HG02798 (cell line): ENCODE measurements around the gene ADM5.

Source experiments
- ATAC-seq: cut with Tn5 transposase; IDR thresholded peaks from one replicate; pipeline ENCODE4 v1.9.1; 2021; ENCODE audit warnings: mild to moderate bottlenecking; ENCODE audit not compliant: unreplicated experiment, poor library complexity

The ADM5 gene

DNA sequence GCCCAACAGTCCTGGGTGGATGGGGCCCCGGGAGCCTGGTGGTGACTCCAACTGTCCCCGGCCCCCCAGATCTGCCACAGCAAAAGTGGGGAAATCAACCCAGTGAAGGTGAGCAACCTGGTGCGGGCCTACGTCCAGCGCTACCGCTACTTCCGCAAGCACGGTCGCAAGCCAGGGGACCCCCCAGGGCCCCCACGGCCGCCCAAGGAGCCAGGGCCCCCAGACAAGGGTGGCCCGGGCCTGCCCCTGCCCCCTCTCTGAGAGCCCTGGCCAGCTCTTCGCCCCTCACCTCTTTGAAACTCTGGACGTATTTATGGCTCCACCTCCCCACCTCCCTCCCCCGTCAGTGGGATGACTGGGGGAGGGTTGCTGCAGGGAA, 31.3 kb upstream of the ADM5 start:
- ATAC-seq: no peak

DNA sequence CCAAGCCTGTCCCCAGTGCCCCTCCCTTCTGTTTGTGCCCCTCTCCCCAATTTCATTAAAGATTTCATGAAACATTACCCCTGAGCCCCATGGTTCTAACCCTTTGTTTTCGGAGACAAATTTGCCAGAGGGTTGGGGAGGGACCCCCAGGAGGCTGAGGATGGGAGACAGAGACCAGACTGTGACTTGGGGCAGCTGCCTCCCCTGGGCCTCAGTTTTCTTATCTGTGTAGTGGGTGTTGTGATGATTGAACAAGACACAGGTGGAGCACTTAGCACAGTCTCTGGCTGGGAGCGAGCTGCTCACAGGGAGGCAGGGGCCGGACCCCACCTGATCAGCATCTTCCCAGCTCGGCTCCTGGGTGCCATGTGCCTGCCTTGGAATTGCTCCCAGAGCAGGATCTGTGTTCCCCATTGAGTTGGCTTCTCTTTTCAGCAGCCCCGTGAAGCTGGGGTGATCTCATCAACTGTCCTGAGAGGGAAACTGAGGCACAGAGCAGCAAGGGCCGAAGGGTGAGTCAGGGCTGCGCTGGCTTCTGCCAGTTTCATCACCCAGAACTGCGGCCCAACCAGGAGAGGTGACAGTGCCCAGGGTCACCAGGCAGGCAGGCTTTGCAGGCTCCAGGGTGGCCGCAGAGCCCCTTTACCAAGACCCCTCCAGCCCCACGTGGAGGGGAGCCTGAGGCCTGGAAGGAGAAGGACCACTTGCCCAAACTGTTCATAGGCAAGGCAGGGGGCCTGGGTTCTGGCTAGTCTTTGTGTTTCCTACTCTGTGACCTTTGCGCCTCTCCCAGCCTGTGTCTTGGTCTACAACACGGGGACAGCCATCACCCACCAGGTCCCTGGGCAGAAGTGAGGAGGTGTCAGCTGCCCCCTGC, 30.6 kb upstream of the ADM5 start:
- ATAC-seq: no peak

DNA sequence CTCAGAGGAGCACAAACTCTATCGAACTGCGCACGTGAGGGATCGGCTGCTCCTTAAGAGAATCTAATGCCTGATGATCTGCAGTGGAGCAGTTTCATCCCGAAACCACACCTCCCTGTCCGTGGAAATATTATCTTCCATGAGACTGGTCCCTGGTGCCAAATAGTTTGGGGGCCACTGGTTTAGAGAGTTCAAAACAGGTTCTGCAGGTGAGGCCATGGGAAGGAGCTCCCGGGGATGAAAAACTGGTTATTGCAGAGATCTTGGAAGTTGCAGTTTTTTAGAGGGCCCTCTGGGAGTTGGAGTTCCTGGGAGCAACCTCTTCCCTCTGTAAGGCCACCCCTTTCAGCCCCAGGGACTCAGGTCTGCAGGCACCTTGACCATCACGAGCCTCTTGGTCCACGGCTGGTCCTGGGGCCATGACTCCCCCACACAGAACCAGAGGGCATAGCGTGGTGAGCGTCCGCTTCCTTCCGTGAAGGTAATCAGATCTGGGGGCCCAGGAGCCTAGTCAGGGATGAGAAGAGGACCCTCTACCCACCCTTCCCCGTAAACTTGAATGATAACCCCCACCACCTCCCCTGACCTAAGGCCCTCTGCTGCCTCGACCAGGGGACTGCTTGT, 28.9 kb upstream of the ADM5 start:
- ATAC-seq: no peak

DNA sequence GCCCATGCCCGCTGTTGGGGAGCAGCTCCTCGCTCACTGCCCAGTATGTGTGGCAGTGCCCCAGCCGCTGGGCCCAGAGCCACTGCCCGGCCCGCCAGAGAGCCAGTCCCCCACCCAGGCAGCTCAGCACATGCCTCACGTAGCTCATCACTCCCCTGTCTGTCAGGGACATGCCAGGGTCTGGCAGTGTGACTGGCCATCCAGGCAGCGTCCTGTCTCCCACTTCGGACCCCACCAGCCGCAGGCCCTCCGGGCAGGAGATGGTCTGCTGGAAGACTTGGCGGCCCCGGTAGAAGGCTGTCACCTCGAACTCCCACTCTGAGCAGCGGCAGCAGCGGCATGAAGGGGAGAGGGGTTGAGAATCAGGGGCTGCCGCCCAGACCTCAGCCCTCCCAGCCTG, 27.4 kb upstream of the ADM5 start:
- ATAC-seq: no peak

DNA sequence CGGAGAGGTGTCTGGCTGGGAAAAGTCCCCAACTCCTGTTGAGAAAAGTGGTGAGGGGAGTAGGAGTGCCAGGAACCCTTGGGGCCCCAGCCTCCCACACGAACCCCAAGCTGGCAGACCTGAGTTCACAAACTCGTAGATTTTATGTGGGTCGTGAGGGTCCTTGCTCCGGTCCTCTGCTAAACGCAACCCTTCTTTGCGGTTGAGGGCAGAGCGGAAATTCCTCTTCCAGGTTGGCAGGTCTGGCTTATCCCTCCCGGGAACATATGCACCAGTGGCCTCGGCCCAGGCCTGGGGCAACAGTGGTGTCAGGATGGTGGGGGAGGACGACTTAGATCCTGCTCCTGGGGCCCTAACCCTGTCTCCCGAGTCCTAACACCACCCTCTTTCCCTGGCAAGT, 26.2 kb upstream of the ADM5 start:
- ATAC-seq: no peak

DNA sequence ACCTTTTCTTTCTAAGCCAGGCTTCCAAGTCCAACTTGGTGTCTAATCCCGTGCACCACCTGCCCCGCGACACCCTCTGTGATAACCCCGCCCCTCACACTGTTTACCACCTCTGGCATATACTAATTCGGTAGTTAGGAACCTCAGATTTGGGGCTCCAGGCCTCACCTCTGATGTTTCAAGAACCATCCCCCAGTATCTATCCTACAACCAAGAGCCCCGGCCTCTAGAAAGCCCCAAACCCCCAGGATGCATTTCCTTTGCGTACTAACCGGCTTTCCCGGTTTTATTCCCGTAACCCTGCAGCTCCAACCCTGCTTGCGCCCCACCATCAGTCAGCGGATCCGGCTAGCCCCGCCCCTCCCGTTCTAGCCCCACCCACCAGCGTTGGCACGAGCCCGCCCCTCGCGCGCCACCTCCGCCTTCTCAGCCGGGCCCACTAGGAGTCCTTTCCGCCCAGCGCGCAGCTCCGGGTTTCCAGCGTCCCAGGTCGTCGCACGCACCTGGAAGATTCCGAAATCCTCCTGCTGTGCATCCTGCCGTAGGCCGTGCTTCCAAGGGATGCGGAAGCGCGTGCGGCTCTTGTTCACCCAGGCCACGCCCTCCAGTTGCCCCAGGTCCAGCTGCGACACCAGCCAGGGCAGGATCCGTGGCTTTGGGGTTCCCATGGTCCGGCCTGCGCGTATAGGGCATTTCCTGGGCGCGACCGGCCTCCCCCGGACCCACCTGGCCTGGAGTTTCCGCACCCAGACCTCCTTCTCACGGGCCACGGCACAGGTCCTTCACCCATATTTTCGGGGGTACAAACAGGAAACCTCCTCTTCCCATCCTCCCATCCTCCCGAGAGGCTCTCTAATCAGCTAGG, 25.0 kb upstream of the ADM5 start:
- peak; percentile 48 for ATAC-seq

DNA sequence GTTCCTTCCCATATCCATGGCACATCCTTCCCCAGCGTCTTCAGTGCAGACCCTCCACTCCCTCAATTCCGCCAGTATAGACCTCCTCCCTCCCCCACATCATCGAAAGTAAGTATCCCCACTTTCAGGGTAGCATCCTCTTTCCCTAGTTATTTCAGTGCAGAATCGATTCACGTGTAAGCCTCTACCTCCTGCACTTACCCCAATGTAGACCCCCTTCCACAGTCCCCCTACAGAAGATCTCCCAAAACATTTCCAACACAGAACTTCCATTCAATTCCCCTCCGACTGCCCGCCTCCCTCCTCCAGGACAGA, 24.4 kb upstream of the ADM5 start:
- ATAC-seq: no peak

DNA sequence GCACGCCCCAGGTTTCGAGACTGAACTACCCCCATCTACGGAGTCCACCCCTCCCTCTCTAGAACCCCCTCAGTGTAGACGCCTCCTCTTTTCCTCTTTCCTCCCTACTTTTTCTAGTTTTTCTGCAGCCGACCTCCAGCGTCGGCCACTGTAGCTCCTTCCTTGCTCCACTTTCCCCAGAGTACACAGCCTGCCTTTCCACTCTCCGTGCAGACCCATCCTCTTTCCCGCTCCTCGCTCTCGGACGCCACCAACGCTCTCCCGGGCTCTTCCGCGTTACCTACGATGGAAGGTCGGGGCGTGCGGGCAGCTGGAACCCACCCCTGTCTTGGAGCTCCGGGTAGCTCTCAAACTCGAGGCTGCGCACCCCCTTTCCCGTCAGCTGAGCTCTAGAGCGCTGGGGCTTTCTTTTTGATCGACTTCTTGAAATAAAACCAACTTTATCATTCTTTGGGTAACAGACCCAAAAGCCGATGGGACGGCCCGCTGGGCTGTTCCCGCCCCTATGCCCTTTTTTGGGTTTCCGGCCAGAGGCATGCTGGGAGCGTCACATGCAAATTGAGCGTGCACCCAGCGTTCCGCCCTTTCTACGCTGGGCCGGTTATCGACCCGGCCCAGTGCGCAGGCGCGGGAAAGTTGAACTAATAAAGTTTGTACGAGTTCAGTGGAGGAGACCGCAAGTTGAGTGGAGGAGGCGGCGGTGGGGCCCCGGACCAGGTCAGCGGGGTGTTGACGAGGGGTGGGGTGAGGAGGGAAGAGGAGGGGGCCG, 23.9 kb upstream of the ADM5 start, which contains the start of the genes BCL2L12 and IRF3:
Gene BCL2L12, plus strand, starts transcription at position 583 of the 769 bp plus-strand sequence. CDS start 760 bp downstream, outside the sequence.
Gene IRF3, minus strand, starts transcription at position 507 of the 769 bp plus-strand sequence. CDS start 1,019 bp downstream, outside the sequence.
- ATAC-seq: peak; percentile 90

DNA sequence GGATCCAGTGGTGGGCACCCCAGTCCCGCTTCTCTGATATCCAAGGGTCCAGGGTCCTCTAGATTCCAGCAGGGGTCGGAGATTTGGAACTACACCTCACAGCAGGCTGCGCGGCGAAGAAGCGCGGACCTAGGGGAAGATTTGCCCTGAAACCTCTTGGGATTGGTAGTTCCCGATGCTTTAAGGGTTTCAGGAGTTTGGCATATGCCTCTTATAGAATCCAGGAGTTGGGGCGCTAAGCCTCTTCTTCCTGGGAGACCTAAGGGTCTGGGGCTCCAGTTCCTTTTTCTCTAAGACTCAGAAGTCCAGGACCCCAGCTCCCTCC, 23.3 kb upstream of the ADM5 start:
- no peak for ATAC-seq

DNA sequence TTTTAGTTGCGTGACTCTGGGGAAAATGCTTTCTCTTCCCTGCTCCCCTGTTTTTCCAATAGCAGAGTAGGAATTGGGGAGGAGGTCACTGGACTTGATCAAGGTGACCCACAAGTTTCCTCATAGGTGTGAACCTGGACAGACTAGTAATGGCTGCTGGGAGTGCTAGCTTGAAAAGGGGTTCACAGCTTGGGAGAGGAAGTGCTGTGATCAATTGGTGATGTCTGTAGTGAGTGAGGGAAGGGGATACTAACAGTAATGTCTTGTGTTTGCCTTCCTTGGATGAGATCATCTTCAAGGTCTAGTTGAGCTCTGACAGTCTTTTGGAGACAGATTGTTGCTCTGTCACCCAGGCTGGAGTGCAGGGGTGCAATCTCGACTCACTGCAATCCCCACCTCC, 21.9 kb upstream of the ADM5 start:
- no peak for ATAC-seq

DNA sequence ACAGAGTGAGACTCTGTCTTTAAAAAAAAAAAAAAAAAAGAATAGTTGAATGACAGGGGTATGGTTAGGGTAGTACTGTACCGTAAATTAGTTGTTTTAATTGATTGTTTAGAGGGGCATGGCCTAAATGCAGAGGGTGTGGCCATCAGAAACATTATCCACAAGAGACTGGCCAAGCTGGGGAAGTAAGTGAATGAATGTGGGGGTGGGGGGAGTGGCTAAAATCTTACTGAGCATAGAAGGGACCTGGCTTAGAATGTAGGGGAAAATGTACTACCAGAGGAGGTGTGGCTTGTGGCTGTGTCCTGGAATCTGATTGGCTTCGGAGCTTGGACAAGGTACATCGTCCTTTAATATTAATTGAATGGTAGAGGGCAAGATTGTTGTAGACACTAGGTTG, 19.9 kb upstream of the ADM5 start:
- ATAC-seq: no peak

DNA sequence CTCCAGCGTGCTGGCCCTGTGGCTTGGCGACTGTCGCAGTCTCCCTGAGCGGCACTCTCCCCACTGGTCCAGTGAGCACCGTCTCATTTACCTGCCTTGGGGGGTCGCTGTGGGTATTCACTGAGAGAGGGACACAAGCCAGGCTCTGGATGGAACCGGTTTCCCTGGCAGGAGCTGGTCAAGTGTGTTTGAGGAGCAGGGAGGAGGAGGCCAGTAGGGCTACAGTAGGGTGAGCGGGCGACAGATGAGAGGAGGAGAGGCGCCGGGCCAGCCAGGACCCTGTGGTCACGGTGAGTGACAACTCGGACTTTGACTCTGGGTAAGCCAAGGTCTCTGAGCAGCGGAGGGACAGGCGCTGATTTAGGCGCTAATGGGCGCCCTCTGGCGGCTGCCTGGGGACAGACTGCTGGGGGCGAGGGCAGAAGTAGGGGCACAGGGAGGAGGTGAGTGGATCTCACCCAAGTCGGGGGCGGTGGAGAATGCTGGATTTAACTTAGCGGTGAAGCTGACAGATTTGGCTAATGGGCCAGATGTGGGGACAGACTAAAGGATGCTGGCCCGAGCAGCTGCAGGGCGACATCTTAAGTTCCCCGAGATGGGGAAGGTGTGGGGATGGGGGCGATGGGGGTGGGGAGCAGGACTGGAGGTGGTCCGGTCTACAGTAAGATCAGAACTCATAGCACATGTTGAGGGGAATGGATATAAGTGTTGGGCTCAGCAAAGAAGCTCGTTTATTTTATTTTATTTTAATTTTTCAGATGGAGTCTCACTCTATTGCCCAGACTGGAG, 17.1 kb upstream of the ADM5 start:
- ATAC-seq: no peak

DNA sequence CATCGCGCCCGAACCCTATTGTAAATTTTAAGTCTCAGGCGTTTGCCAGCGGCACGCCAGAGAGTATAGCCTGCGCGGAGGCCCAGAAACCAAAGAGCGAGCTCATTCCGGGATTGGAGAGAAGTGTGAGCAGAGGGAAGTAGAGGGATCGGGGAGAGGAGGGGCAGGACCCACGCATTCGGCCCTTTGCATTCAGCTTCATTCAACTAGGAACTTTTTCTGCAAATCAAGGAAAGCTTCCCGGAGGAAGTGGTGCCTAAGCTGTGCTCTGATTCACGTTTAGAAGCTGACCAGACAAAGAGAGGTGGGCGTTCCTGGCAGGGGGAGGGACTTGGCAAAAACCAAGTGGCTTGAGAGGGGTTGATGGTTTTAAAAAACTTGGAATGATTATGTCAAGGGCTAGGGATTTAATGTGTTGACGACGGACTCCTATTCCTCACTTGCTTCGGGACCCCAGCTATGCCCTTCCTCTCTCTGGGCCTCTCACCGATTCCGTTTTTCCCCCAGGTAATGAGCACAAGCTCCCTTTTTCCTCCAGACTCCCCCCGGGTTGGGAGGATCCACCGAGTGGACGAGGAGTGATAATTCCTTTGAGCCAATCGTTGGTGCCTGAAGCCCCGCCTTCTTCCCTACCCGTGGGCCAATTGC, 13.1 kb upstream of the ADM5 start:
- ATAC-seq: peak; percentile 22

DNA sequence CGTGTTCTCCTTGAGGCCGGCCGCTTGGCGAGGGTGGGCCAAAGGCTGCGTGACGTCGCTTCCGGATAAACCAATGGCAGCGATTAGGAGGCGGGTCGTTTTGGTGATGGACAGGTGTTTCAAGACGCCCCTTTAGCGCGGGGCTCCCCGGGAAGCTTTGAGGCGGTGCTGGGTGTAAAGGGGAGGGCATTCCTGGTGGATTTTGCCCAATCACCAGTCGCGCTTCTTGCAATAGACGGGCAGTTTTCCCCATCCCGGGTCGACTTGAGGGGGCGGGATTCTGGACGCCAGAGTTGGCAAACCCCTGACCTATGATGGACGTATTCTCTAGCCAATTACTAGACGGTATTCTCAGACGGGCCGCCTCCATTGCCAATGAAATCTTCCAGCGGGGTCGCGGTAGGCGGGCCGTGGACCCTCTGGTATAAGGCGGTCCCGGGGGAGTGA, 12.6 kb upstream of the ADM5 start:
- ATAC-seq: peak; percentile 78

DNA sequence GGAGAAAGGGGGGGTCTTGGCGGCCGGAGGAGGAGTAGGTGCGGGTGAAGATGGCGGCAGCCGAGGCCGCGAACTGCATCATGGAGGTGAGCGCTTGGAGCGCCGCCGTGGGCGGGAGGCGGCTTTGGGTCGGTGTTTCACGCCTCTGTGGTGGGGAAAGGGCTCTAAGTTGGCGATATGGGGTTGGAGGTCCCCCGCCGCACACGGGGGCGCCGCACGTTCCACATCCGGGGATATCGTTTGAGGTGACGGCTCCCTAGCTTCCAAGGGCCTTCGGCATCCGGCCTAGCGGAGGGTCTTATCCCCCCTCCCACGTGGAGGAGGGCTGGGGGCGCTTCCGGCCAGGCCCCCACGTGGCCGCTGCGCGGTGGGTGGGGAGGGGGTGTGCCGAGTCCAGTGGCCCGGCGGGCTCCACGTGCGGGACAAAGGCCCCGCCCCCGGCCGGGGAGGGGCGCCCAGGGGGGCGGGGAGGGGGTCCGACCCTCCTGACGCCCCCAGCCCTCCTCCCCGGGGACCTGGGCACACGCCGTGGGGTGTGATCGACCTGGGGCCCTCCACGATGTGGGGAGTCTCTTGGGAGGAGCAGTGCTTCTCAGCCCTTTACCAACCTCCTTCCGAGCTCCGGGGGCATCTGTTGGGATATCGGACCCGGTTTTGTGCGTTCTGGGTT, 12.0 kb upstream of the ADM5 start, which contains the start of gene PRMT1:
Gene PRMT1, plus strand, starts transcription at position 41 of the 670 bp plus-strand sequence. Its CDS starts 10 bp downstream, at position 51.
- no peak for ATAC-seq

DNA sequence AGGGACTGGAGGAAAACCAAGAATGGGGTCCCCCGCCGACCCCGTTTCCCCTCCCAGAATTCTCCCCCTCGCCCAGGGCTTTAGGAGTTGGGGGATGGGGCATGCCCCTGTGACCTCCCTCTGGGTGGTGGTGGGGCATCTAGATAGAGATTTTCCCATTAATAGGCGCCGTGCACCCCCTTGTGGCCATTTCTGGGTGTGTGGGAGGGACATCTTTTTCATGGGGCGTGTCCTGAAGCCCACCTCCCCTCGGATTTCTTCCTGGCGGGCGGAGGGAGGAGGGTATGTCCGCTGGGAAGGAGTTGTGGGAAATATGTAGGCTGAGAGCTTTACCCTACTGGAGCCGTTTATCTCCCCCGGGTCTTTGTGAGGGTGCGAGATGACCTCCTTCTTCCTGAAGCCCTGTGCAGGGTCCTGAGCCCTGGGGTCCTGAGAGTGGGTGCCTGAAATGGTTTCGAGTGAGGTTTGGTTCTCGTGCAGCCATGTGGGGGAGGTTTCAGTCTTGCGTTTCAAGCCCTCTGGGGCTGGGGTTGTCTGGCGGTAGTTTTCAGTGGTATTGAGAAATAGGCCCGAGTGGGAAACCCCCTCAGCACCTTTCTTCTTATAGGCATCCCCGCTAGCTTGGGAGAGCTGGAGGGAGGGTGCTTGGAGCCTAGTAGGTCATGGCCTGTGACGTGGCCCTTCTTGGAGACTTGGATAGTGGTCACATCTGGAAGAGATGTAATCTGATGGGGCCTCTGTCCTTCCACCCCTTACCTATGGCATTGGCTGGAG, 11.3 kb upstream of the ADM5 start:
- no peak for ATAC-seq

DNA sequence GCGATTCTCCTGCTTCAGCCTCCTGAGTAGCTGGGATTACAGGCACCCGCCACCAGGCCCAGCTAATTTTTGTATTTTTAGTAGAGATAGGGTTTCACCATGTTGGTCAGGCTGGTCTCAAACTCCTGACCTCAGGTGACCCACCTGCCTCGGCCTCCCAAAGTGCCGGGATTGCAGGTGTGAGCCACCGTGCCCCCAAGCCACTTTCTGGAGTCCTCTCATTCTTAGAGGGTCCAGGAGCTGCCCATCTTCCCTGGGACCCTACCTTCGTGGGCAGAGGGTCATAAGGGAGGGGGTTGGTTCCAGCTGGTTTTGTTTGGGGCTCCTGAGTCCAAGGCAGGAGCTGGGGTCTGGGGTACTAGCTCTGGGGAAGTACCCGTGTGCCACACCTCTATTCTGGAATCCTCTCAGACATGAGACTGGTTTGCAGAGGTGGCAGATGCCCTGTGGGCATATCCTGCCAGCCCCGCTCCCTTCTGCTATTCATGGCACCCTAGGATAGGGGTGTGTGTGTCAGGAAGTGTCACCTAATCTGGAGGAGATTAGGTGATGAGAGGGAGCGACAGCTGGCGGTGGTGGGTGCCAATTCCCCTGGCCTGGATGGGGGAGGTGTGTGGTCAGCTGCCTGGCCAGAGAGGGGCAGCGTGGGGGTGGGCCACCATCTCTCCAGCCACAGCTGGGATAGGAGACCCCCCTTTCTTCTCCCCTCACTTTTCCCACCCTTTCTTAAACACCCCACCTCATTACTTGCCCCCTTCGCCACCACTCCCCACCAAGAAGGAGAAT, 10.2 kb upstream of the ADM5 start:
- ATAC-seq: no peak
